HG03064 (cell line): ENCODE data around the gene NR6A1.
"Not testable (repeated sequence)": the region's sequence is repeated elsewhere in the genome, so short reads cannot be mapped to it uniquely, and the experiment has no call there.

Experiments used
- ATAC-seq: cut with Tn5 transposase; IDR thresholded peaks from one replicate; pipeline ENCODE4 v1.9.1; 2021; ENCODE audit warnings: low read depth; ENCODE audit not compliant: unreplicated experiment

The NR6A1 gene

GRCh38 chr9:124778575-124779367 lies 7.7 kb upstream of the NR6A1 start:
- ATAC-seq: no peak

GRCh38 chr9:124776954-124777648 lies 6.0 kb upstream of the NR6A1 start, which contains the start of gene OLFML2A:
Gene OLFML2A, plus strand, starts transcription at chr9:124777133. Its CDS starts 138 bp downstream, at chr9:124777271.
- no peak for ATAC-seq

DNA sequence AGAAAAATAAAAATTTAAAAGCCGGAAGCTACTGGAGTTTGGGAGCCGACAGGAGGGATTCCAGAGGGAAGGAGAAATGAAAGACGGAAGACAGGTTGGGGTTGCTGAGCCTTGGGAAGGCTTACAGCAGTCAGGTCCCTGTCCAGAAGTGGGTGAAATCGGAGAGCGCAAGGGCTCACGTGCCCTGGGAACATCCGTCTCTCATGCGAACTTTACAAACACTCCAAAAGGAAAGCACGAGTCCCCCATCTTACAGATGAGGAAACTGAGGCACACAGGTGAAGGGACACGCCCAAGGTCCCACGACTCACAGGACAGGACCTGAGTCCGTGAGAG lies 5.5 kb upstream of the NR6A1 start:
- no peak for ATAC-seq

GRCh38 chr9:124774129-124774978 lies 3.2 kb upstream of the NR6A1 start:
- no peak for ATAC-seq

- no peak for ATAC-seq
Measured at GRCh38 chr9:124773473-124774128, 2.5 kb upstream of the NR6A1 start.

GRCh38 chr9:124772877-124773276 lies 1.8 kb upstream of the NR6A1 start:
- not testable (repeated sequence) for ATAC-seq

- no peak for ATAC-seq
Measured at GRCh38 chr9:124771867-124772679, 962 bp upstream of the NR6A1 start.

DNA sequence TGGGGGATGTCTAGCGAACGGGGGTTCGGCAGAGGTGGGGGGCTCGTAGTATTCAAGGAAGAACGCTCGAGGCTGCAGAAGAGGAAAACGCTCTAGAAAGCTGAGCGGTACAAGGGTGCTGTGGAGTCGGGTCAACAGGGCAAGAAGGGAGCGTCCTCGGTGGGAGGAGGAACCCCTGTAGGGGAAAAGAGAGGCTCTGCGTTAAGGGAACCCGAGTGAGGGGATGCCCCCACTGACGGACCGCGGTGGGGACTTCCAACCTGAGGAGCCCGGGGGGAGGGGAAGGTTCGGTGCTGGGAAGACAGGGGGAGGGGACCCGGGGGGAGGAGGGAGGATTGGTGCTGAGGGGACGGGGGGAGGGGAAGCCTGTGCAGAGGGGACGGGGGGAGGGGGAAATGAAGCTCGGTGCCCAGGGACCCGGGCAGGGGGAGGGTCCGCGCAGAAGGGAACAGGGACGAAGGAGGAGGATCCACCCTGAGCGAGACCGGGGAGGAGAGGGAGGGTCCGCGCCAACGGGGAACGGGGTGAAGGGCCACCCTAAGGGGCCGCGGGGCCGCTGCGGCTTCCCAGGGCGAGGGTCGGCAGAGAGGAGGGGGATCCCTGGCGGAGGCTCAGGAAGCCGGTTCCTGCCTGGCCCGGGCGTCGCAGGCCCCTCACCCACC lies 621 bp downstream of the NR6A1 start:
- no peak for ATAC-seq

DNA sequence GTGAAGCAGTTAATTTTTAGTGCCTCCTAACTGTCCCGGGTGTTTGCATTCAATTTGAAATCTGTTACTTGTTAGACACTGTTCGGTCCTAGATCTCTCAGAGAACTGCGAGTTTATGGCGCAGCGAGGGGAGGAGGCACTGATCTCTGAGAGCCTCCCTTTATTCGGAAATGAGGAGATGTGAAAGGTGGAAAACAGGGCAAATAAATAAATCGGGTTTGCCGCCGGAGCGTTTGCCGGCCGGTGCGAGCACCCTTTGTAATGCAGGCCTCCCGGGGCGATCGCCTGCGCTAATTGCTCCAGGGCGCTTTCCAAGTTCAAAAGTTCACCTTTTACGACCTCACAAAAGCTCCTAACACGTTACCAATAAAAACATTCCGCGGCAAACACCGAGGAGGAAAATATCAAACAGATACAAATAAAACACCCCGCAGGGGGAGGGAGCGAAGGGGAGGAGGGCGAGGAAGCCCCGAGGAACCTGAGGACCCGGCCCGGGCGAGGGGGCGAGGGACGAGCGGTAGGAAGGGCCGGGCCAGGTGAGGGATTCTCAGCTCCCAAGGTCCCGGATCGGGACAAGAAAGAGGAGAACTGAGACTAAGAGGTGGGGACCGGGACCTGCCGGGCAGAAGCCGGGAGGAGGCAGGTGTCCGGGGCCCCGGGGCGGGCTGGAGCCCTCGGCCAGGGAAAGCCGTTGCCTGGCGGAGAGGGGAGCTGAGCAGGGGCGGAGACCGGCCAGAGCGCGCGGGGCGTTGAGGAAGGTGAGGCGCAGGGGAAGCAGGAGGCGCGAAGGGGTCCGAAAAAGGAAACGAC lies 1.4 kb downstream of the NR6A1 start:
- ATAC-seq: no peak

GRCh38 chr9:124768750-124769548 lies 2.2 kb downstream of the NR6A1 start:
- ATAC-seq: no peak

- no peak for ATAC-seq
Measured at GRCh38 chr9:124768334-124768733, 2.8 kb downstream of the NR6A1 start.

DNA sequence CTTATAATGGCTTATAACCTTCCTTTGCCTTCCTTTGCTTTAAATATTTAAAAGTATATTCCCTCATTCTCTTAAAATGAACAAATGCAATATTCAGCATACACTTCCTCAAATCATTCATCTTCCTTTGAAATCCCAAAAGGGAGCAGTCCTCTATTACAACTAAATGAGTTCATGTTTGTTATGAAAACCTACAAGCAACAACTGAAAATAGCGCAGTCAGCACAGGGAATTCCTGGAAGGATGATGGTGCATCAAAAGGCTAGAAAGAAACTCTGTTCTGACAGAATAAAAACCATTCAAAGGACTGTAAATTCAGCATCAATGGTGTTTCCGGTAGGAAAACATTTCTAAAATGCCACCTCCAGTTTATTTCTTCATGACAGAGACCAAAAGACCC lies 3.3 kb downstream of the NR6A1 start:
- ATAC-seq: no peak

GRCh38 chr9:124766815-124767554 lies 4.1 kb downstream of the NR6A1 start:
- no peak for ATAC-seq

GRCh38 chr9:124766326-124766725 lies 4.8 kb downstream of the NR6A1 start:
- ATAC-seq: no peak

DNA sequence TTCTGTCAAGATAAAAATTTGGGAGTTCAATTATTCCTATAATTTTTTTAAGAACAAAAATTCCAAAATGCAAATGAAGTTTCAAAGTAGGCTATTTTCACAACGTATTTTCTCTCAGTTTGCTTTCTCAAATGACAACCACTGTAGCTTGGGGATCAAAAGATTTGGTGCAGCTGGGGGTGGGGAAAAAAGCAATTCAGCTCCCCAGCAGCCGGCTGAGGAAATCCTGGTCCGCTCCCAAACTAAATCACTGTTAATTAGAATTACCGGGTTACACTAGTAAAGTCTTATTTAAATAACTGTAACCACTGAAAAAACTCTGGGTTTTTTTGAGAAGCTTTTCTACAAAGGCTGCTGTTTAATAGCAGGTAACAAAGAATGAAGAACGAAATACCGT lies 5.7 kb downstream of the NR6A1 start:
- ATAC-seq: no peak

DNA sequence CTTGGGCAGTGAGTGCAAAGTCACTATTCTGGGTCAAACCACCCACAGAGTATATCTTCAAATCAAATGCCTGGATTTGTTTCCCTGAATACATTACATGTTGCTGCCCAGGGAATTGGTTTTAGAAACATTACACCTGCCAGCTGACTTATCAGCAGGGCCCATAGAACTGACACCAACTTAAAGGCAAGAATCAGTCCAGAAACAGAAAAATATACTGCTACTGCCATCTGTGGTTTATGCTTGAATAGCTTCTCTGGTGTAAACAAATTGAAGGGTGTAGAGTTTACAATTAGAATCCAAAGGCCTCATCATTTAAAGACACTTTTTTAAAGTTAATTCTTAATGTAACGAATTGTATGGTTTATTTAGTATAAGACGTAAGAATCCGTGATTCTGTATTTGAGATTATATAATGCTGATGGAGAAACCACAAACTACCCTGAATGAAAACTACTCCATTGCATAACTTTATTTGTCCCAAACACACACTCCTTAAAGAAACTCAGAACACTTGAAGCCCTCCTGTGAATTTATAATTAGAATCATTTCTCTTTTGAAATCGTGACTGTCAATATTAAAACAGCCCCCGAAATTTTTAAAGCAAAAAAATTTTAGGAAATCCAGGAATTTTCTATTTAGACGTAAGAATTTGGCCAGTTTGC lies 6.2 kb downstream of the NR6A1 start:
- no peak for ATAC-seq

- ATAC-seq: no peak
Measured at GRCh38 chr9:124762633-124763032, 8.5 kb downstream of the NR6A1 start.
